Measurements from ENCODE around the gene TPST1.
"Not testable (repeated sequence)": the region's sequence is repeated elsewhere in the genome, so short reads cannot be mapped to it uniquely, and the experiment has no call there.

Gene TPST1

GRCh38 chr7:66396052-66396451 lies 190.9 kb downstream of the TPST1 start:
- not testable (repeated sequence) for DNase-seq

GRCh38 chr7:66398841-66399240 lies 193.7 kb downstream of the TPST1 start:
- not testable (repeated sequence) for DNase-seq

GRCh38 chr7:66399566-66399965 lies 194.4 kb downstream of the TPST1 start:
- no peak for DNase-seq

GRCh38 chr7:66400400-66400799 lies 195.3 kb downstream of the TPST1 start:
- no peak for DNase-seq

GRCh38 chr7:66401126-66401525 lies 196.0 kb downstream of the TPST1 start:
- DNase-seq: not testable (repeated sequence)

GRCh38 chr7:66401932-66402331 lies 196.8 kb downstream of the TPST1 start:
- not testable (repeated sequence) for DNase-seq

GRCh38 chr7:66403564-66403963 lies 198.4 kb downstream of the TPST1 start:
- no peak for DNase-seq

- no peak for DNase-seq
These were observed 204.4 kb downstream of the TPST1 start for GRCh38 chr7:66409493-66409892.

All from NCI-H1694 (cell line).